GM18951 (cell line): ENCODE measurements around the gene NCK2.

Experiments used
- POLR2A ChIP-seq: IDR thresholded peaks from 4 replicates; pipeline ENCODE4 v1.6.1; 2011; ENCODE audit warnings: mild to moderate bottlenecking; ENCODE audit not compliant: insufficient read length, insufficient read depth; ENCODE audit errors: extremely low read depth
- in situ Hi-C: fragments of 300-500 bp; cut with MboI; formaldehyde crosslinking; loops from one replicate; pipeline ENCODE4 v1.12.0; 2022; ENCODE audit warnings: low sequenced_read_pairs, mixed read lengths, inconsistent platforms; ENCODE audit not compliant: unreplicated experiment

Gene NCK2

DNA sequence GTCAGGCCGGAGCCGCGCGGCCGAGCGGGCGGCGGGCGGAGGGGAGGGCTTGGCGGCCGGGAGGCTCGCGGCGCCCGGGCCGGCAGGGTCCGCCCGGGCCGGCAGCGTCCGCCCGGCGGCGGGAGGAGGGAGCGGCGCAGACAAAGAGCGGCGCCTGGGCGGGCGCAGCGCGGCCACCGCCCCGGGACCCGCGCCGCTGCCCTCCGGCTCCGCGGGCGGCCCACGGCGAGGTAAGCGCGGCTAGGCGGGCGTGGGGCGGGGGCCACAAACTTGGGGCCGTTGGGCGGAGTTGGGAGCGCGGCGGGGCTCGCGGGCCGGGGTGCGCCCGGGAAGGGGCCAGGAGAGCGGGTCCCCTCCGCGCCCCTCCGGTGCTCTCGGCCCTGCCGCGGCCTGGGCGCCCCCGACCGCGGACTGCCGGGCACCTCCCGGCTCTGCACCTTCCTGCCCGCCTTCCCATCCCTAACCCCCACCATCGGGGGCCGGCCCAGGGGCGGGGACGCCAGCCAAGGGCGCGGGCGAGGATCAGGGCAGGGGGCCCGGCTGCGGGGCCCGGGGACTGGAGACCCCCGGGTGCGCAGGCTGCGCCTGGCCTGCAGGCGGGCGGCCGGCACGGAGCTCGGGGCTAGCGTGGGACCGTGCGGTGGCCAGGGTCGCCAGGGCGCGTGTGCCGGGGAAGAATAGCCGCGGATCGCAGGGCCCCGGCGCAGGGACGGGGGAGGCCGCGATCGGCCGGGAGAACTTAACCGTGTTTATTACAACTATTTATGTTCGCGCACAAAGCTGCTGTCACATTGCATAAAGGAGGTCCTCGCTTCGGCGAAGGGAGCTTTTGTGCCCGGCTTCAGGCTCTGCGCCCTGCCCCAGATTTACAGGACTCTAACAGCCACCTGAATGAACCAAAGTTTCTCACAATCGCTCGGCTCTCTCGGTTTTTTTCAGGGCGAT is at the start of gene NCK2:
NCK2 (plus strand) TSS at position 4 of the 945 bp plus-strand sequence. CDS start 110,152 bp downstream, outside the sequence.
- in situ Hi-C loops: no loop called here
- peak; percentile 65 for TF ChIP-seq POLR2A

DNA sequence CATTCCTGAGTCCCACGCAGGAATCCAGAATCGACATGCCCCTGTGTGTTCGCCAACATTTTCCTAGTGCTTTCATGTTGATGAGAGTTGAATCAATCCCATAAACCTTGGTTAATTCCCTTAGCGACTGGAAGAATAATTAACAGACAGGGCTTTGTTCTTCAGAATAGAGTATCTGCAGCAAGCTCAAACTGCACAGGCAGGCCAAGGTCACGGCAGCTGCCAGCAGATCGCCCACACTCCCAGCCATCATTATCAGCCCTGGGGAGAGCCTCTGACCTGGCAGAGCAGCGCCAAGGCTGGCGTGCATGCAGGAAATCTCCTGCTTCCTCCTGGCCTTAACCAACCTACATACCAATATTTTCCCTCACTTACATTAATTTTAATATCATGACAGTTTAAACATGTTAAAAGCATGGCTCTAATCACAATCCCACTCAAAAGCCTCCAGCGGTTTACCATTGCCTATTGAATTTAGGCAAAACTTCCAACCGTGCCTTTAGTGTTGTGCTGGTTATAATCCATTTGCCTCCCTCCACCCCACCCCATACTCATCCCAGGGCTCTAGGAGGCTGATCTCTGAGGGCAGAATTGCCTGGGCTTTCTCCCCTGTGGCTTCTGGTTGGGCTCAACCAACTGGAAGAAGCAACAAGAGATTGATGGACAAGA is 46.8 kb upstream of the NCK2 start:
- in situ Hi-C loops: no loop called here

DNA sequence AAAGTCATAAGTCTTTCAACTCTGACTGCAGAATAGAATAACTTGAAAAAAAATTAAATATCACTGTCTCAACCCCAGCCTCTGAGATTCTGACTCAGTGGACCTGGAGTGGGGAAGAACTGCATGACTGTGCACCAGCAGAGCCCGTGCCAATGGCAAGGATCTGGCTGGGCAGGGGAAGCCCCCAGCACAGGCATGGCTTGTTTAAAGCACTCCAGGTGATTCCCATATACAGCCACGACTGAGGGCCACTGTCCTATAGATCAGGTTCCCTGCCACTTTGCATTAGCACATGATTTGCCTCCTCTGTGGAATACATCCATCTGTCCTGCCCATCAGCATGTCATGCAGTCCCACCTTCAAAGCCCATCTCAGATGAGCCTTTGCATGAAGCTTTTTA is 45.9 kb upstream of the NCK2 start:
- in situ Hi-C loops: no loop called here
- no peak for TF ChIP-seq POLR2A

More for the DNA sequence above, 46.8 kb upstream of the NCK2 start:
- TF ChIP-seq POLR2A: no peak

DNA sequence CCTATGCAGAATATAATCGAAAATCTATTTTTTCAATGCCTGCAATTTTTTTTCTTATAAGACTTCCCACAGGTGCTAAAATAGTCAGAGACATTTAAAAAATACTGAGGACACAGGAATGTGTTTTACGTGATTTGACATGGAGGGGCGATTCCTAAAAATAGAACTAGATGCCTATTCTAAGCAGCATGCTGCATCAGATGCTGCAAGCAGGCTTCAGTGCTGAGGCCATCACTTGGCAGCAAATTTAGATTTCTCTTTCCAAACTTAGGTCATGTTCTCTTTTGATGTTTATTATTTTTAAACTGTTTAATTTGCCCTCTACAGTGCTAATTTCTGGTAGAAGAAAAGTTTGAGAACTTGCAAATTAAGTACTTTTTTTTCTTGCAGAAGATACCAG is 43.7 kb upstream of the NCK2 start:
- TF ChIP-seq POLR2A: no peak
- in situ Hi-C loops: no loop called here

DNA sequence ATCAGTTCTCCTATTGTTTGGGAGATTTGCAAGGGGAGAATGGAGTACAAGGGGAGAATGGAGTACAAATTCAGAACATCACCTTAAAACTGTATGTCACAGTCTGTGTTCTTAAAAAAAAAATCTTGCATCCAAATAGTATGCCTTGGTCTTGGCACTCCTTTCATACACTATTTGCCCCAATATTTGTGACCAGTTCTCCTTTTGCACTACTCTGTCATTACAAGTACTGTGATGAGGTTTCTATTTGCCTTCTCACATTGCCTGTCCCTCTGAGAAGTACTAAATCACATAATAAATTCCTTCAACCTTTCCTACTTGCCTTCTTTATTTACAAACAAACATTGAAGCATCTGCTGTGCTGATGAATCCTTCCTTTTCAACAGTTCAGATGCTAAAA is 36.0 kb upstream of the NCK2 start:
- TF ChIP-seq POLR2A: no peak
- in situ Hi-C loops: no loop called here

DNA sequence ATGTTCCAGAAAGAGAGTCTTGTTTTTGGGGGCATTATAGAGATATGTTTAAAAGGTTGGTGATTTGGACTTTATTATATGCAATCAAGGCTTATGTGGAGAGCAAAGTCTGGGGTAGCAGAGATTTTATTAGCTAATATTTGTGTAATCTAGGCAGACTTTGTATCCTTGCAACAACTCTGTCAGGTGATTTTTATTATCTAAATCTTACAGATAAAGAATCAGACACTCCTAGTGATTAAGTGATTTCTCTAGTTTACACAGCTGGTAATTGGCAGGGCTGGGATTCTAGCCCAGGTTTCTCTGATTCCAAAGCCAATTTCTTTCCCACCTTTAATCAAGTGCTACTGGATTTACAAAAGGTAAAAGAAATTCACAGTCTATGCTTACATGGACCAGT is 33.3 kb upstream of the NCK2 start:
- in situ Hi-C loops: no loop called here
- no peak for TF ChIP-seq POLR2A

DNA sequence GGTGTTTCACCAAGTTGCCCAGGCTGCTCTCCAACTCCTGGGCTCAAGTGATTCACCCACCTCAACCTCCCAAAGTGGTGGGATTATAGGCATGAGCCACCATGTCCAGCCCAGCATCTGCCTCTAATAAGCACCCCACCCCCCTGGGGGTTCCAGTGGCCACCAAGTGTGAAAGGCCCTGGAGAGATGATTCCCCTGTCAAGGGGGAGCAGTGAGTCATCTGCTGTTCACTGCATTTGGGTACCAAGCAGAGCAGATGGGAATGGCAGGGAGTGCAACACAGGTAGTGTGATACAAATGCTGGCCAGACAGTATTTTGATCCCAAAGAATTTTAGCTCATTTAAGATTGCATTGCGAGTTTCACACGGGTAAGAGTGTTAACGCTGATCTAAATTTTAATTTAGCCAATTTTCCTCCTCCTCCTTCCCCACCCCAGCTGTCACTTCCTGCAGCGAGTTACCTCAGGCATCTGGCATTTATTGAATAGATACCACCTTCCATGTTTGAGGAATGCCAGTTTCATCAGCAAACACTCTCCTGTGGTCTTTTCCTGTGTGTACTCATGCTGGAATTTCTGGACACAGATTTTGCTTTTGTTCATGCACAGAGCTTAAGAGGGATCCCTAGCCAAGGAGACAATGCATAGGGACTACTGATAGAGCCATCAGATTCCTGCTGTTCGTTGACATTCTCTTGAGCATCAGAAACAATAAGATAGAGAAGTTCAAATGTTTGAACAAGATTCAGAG is 32.4 kb upstream of the NCK2 start:
- in situ Hi-C loops: no loop called here
- TF ChIP-seq POLR2A: no peak

DNA sequence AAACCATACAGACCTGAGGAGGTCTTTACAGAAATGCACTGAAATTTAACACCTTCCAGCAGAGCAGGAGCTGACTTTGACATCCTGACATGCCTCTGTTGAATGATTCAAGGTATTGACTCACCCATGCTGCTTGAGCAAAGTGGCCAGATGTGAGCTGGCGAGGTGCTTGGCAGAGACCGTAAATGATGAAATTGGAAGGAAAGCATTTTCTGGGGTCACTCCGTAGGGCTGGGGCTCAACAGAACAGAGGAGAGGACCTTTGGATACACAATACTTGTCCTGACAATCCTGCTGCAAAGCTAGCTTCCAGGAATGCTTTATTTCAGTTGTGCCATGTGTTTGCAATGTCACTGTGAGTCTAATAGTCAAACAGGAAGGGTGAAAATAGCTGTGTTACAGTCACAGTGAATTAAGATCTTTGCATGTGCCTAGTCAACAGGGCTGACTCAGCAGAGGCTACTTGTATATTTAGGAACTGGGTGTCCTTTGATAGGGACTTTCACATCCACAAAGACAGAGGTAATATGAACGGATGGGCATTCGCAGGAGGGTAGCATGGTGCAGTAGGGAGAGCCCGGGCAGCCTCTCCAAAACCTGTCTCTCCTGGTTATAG is 31.6 kb upstream of the NCK2 start:
- in situ Hi-C loops: no loop called here
- TF ChIP-seq POLR2A: no peak

DNA sequence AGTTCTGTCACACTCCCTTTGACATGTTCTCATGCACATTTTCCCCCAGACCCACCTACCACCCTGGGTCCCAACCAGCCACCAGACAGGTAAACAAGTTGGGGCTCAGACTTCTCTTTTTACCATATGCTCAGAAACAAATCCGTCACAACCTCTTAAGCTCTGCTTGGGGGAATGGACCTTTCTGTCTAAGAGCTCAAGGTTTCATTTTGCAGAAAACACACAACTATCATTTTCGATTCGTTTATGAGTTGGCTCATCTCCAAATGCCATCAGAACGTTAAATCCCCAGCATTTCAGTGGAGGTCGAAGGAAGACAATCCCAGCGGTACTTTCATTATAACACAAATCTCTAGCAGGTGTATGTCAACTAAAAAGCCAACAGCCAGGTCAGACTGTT is 30.6 kb upstream of the NCK2 start:
- in situ Hi-C loops: no loop called here
- no peak for TF ChIP-seq POLR2A

DNA sequence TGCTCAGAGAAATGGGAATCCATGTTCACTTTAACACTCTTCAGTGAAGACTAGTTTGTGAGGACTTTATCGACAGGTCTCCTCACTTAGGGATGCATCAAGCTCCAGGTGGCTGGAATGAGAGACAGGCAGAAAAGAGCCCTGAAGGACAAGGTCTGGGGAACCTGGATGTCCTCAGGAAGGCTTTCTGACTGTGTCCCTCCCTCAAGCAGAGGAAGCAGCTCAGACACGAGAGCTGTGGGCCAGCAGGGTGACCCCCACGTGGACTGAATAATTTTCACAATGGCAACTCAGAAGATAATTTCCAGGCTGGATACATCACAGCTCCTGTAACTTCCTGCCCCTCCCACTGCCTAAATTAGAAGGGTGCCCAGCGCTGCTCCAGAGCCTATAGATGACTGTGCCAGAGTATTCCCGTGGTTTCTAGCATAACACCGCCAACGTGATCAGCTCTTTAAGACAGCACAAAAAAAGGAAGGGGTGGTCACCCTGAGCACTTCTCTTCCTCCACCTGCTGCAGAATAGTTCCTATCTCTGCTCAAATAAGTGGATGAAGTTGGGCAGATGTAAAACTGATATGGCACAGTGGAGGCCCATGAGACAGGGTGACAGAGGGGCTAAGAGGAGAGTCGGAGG is 25.7 kb upstream of the NCK2 start:
- in situ Hi-C loops: no loop called here
- no peak for TF ChIP-seq POLR2A

DNA sequence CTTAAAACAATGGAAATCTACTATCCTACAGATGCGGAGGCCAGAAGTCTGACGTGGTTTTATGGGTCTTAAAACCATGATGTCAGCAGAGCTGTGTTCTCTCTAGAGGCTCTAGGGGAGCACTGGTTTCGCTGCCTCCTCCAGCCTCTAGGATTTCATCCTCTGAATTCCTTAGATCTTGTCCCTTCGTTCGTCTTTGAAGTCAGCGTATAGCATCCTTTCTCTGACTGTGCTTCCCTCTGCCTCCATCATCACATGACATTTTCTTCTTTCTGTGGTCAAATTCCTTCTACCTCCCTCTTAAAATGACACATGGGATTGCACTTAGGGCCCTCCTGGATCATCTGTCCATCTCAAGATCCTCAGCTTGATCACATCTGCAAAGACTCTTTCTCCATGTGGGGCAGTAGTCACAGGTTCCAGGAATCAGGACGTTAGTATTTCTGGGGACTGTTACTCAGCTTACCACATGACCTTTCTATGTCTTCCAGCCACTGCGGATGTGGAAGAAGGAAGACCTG is 22.7 kb upstream of the NCK2 start:
- no peak for TF ChIP-seq POLR2A
- in situ Hi-C loops: no loop called here

DNA sequence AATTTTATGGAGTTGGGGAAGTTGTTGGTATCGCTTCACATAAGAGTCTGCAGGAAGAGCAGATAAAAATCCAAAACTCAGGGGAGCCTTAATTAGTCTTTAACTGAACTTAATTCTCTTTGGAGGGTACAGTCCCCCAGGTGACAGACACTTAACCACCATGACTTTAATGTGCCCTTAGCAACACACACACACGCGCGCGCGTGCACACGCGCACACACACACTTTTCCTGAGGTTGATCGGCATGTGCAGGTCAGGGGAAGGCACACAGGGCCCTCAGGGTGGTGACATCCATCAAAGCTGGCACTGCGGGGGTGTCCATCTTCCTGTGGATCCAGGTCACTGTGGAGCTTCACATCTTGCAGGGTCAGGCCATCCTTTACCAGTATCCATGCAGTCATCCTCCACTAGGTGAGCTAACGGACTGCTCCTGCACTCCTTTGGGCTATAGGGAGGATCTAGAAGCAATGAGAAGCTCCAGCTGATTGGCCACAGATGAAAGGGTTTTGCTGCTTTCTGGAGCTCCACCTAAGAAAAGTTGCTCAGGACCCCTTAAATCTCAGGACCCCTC is 21.9 kb upstream of the NCK2 start:
- no peak for TF ChIP-seq POLR2A

More for the DNA sequence above, 21.9 kb upstream of the NCK2 start:
- in situ Hi-C loops: no loop called here
